ENCODE data around the gene NLE1. TPM values are rescaled to one million over a fixed set of nuclear protein-coding genes. Genes with fewer than 3 reads are reported as not detected.

NLE1 gene
- polyA plus RNA-seq, 1 donor from 2014 or later: 30.8 TPM

GRCh38 chr17:35081638-35082037 lies 60.5 kb downstream of the NLE1 start:
- TF ChIP-seq SMC3 (conservative IDR thresholded peaks at IDR 0.05; ENCODE audit: poor library complexity) (no peak), REST (IDR thresholded peaks at IDR 0.05; ENCODE audit: borderline replicate concordance) (no peak), RAD21 (conservative IDR thresholded peaks at IDR 0.05) (no peak), TAF1 (IDR thresholded peaks at IDR 0.05; ENCODE audit: low read depth) (no peak), POLR2AphosphoS5 (IDR thresholded peaks at IDR 0.05) (no peak), CTCF (IDR thresholded peaks at IDR 0.05; ENCODE audit: poor library complexity, severe bottlenecking) (no peak), EZH2 (IDR thresholded peaks at IDR 0.05; ENCODE audit: borderline replicate concordance, insufficient read depth, low read length, poor library complexity, severe bottlenecking) (no peak), EP300 (conservative IDR thresholded peaks at IDR 0.05; ENCODE audit: poor library complexity, severe bottlenecking) (no peak), MXI1 (conservative IDR thresholded peaks at IDR 0.05; ENCODE audit: poor library complexity, severe bottlenecking) (no peak)
- H3K79me2 ChIP-seq (replicated peaks; ENCODE audit: insufficient read depth, low read length): peaks cover 8% of the 10 kb centered on the region
- H3F3A ChIP-seq (ENCODE audit: insufficient read depth, low read length, poor library complexity, severe bottlenecking): no peaks in the 10 kb centered on the region
- H3K4me3 ChIP-seq (ENCODE audit: low read length): no peak overlapping the region
- no peaks in the 10 kb centered on the region for H3K9me3 ChIP-seq (ENCODE audit: low read length)
- no peak overlapping the region for H3K4me2 ChIP-seq (ENCODE audit: low read length)
- H4K20me1 ChIP-seq (ENCODE audit: insufficient read depth): no peaks in the 10 kb centered on the region
- no peaks in the 10 kb centered on the region for H3K36me3 ChIP-seq (ENCODE audit: insufficient read depth, low read length)
- no peak overlapping the region for H3K9ac ChIP-seq (ENCODE audit: low read length)
- no peak overlapping the region for H2AFZ ChIP-seq (ENCODE audit: low read depth, low read length)
- H3K9me2 ChIP-seq (ENCODE audit: insufficient read depth, low read length): no peaks in the 10 kb centered on the region
- H3K27ac ChIP-seq (ENCODE audit: low read length): no peak overlapping the region
- no peaks in the 10 kb centered on the region for H3K27me3 ChIP-seq (ENCODE audit: insufficient read depth, low read depth, low read length)

GRCh38 chr17:35080536-35080935 lies 61.6 kb downstream of the NLE1 start:
- no peak overlapping the region for H2AFZ ChIP-seq (ENCODE audit: low read depth, low read length)

More at GRCh38 chr17:35080536-35080935, 61.6 kb downstream of the NLE1 start:
- Histone ChIP-seq H3K9me2 (ENCODE audit: insufficient read depth, low read length) (no peaks in the 10 kb centered on the region), H3K27me3 (ENCODE audit: insufficient read depth, low read depth, low read length) (no peaks in the 10 kb centered on the region), H3F3A (ENCODE audit: insufficient read depth, low read length, poor library complexity, severe bottlenecking) (no peaks in the 10 kb centered on the region), H3K4me2 (ENCODE audit: low read length) (no peak overlapping the region), H4K20me1 (ENCODE audit: insufficient read depth) (no peaks in the 10 kb centered on the region), H3K27ac (ENCODE audit: low read length) (no peak overlapping the region), H3K9me3 (ENCODE audit: low read length) (no peaks in the 10 kb centered on the region), H3K79me2 (replicated peaks; ENCODE audit: insufficient read depth, low read length) (peaks cover 4% of the 10 kb centered on the region), H3K9ac (ENCODE audit: low read length) (no peak overlapping the region), H3K4me3 (ENCODE audit: low read length) (no peak overlapping the region), H3K36me3 (ENCODE audit: insufficient read depth, low read length) (no peaks in the 10 kb centered on the region)
- TF ChIP-seq CTCF (IDR thresholded peaks at IDR 0.05; ENCODE audit: poor library complexity, severe bottlenecking): no peak
- TF ChIP-seq EZH2 (IDR thresholded peaks at IDR 0.05; ENCODE audit: borderline replicate concordance, insufficient read depth, low read length, poor library complexity, severe bottlenecking): no peak
- no peak for TF ChIP-seq MXI1 (conservative IDR thresholded peaks at IDR 0.05; ENCODE audit: poor library complexity, severe bottlenecking)
- TF ChIP-seq EP300 (conservative IDR thresholded peaks at IDR 0.05; ENCODE audit: poor library complexity, severe bottlenecking): no peak
- TF ChIP-seq POLR2AphosphoS5 (IDR thresholded peaks at IDR 0.05): no peak
- TF ChIP-seq RAD21 (conservative IDR thresholded peaks at IDR 0.05): no peak
- TF ChIP-seq SMC3 (conservative IDR thresholded peaks at IDR 0.05; ENCODE audit: poor library complexity): no peak
- no peak for TF ChIP-seq REST (IDR thresholded peaks at IDR 0.05; ENCODE audit: borderline replicate concordance)
- TF ChIP-seq TAF1 (IDR thresholded peaks at IDR 0.05; ENCODE audit: low read depth): no peak

All from neural cell (in vitro differentiated cells).